GM19397 (cell line): Measurements from ENCODE around the gene PERM1.

Source experiments
- ATAC-seq: cut with Tn5 transposase; IDR thresholded peaks from one replicate; pipeline ENCODE4 v1.9.1; 2021; ENCODE audit warnings: mild to moderate bottlenecking, moderate library complexity; ENCODE audit not compliant: unreplicated experiment

Gene PERM1

DNA sequence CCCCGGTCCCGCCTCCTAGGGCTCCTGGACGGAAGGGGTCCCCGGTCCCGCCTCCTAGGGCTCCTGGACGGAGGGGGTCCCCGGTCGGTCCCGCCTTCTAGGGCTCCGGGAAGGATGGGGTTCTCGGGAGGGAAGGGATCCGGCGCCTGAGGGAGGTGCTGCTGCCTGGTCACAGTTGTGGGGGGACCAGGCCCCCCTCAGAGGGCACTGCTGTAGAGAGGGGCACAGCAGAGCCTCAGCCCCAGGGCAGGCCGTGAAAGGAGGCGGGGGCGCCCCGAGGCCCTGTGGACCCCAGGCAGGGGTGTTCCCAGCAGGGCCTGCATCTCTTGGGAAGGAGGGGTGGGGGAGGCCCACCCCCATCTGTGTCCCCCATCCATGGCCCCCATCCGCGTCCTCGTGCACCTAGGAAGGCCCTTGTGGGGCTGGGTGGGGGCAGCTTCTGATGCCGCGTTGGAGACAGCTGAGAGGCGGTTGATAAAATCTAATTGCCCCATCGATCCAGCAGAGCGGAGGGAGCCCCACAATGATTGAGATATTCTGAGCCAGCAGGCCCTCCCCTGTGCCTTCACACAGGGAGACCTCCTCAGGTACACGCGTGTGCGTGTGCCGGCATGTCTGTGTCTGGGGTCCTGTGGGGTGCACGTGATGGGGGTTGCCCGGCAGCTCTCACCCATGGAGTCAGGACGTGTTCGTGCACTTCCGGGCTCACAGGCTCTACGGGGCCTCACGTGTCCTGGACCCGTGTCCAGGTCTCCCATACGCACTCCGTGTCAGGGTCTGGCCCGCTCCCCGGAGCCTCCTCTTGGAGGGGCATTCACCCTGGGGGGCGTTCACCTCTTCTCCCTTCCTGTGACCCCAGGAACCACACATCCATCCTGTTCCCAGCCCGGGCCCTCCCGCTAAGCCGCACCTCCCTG is 45.3 kb downstream of the PERM1 start:
- ATAC-seq, result no peak

DNA sequence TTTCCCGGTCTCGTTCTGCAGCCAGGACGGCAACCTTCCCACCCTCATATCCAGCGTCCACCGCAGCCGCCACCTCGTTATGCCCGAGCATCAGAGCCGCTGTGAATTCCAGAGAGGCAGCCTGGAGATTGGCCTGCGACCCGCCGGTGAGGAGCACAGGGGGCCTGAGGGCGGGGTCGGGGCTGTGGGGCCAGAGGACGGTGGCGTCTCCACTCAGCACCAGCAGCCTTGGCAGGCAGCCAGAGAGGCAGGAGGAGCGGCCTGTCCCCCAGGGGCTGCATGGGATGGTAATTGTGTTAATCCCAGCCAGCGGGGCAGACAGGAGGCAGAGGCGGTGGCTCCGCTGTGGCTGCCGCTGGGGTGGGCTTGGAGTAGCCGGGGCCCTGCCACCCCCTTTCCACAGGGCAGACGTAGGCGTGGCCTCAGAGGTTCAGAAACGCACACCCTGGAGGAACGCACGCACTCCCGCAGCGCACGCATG is 46.1 kb downstream of the PERM1 start:
- ATAC-seq, result no peak

GRCh38 chr1:934991-935750 is 46.7 kb downstream of the PERM1 start:
- no peak for ATAC-seq

- no peak for ATAC-seq
Measured at GRCh38 chr1:933603-933940, 48.3 kb downstream of the PERM1 start.

GRCh38 chr1:932776-933602 is 48.9 kb downstream of the PERM1 start:
- no peak for ATAC-seq

GRCh38 chr1:932173-932510 is 49.8 kb downstream of the PERM1 start:
- ATAC-seq, result no peak

GRCh38 chr1:931380-932172 is 50.3 kb downstream of the PERM1 start:
- no peak for ATAC-seq

- ATAC-seq, result no peak
Measured at GRCh38 chr1:930633-931138, 51.2 kb downstream of the PERM1 start.

DNA sequence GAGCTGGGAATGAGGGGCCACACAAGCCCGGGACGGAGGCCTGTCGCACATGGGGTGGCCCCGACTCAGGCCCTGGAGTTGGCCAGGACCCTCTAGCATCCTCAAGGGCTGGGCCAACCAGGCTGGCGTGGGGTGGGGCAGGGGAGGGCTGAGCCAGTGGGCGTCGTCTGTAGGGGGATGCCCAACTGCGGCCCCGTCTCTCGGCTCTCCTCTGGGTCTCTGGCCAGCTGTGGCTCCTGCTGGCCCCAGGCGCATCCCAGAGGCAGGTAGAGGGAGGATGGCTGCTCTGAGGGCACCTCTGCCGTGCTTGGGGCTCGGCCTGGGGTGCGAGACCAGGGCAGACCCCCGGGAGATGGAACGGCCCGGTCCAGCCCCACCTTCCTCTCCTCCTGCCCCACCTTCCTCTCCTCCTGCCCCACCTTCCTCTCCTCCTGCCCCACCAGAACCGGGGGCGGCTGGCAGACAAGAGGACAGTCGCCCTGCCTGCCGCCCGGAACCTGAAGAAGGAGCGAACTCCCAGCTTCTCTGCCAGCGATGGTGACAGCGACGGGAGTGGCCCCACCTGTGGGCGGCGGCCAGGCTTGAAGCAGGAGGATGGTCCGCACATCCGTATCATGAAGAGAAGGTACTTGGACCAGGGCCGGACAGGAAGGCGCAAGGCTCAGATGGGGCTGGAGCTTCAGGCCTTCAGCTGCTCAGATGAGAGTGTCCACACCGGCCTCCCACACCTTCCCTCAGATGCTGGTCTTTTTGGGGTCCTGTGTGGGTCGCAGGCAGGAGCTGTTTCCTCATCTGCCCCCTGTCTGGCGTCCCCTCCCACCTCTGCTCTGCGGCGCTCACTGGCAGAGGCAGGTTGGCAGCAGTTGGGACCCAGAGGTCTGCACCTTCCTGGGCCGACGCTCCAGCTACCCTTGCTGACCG is 51.9 kb downstream of the PERM1 start:
- ATAC-seq, result no peak

GRCh38 chr1:928825-929661 is 52.9 kb downstream of the PERM1 start:
- ATAC-seq, result no peak

DNA sequence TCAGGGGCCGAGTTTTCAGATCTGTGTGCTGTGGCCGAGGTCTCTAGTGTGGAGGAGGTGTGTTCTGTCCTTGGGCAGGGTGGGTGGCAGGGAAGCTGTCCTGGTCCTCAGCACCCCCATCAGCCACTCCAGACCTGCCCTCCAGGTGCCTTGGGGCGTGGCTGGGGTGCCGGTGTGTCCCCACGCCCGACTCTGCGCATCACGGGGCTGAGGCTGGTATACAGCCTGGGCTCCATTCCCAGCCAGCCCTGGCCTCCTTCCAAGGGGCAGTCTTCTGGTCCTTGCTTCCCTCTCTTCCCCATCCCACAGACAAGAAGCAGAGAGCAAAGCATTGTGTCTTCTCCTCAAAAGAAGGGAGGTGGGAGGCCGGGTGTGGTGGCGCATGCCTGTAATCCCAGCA is 54.1 kb downstream of the PERM1 start:
- no peak for ATAC-seq

DNA sequence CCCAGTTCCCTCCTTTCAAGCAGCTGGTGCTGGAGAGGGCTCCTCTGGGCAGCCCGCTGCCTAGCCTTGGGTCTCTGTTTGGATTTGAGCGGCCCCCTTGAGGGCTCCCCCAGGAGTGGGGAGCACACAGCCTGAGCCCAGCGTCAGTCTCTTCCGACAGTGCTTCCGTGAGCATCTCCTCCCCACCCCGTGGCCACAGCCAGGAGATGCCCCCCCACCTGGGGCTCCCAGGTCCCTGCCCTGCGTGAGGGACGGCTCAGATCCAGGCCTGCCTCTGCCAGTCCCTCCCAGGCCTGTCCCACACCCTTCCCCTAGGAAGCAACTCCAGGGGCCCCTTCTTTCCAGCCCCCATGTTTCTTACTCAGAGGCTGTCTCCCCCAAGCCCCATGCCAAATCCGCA is 54.7 kb downstream of the PERM1 start:
- ATAC-seq, result no peak

DNA sequence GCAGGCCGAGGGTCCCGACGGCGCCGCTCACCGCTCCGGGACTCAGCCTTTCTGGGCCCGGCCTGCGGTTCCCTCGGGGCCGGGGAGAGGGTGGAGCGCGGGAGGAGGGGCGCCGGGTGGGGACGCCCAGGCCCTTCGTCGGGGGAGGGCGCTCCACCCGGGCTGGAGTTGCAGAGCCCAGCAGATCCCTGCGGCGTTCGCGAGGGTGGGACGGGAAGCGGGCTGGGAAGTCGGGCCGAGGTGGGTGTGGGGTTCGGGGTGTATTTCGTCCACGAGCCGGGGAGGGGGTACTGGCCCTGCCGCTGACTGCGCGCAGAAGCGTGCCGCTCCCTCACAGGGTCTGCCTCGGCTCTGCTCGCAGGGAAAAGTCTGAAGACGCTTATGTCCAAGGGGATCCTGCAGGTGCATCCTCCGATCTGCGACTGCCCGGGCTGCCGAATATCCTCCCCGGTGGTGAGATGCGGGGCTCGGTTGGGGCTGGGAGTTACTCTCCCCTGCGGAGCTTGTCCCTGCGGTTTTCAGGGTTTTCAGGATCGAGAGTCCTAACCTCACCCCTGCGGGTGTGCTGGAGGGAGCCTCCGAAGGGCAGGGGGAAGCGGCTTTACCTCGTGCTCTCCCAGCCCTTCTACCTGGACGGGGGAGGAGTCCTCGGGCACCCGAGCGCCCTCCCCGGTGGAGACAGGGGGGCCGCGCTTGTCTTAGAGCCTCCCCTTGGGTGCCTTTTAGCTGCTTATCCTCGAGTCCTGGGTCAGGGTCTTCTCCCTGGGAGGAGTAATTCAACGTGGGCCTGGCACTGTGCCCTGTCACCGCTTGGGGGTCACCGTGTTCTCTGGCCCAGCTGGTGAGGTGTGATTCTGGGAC is 56.1 kb downstream of the PERM1 start:
- no peak for ATAC-seq
